Thyroid gland (tissue), 4 donors: Measurements from ENCODE around the gene ZSCAN2. TPM values are rescaled to one million over a fixed set of nuclear protein-coding genes. Genes with fewer than 3 reads are reported as not detected.

Source experiments
- DNase-seq, 2 donors: peaks; one replicate each; pipeline ENCODE4 v3.0.0-alpha.2; 2019
- H3K27ac ChIP-seq, 3 donors: fragments of 200-600 bp; sonication (generic); 1 replicate in 2 of 3; 2 replicates in 1 of 3; pipeline ENCODE4 v1.5.1; 2016 to 2019; ENCODE audit warnings: mild to moderate bottlenecking in 1 of 3, moderate library complexity in 1 of 3
- H3K27me3 ChIP-seq: fragments of 200-600 bp; sonication (generic); one replicate; pipeline ENCODE4 v1.5.1; 2019
- H3K36me3 ChIP-seq, 2 donors: fragments of 200-600 bp; sonication (generic); one replicate each; pipeline ENCODE4 v1.5.1; 2016 to 2019
- H3K4me1 ChIP-seq, 2 donors: fragments of 200-600 bp; sonication (generic); one replicate each; pipeline ENCODE4 v1.5.1; 2017 to 2019
- H3K4me3 ChIP-seq, 3 donors: fragments of 200-600 bp; sonication (generic); replicated peaks in 1 of 3; 1 replicate in 2 of 3; 2 replicates in 1 of 3; pipeline ENCODE4 v1.5.1; 2016; ENCODE audit warnings: mild to moderate bottlenecking in 1 of 3
- H3K9me3 ChIP-seq: fragments of 200-600 bp; sonication (generic); one replicate; pipeline ENCODE4 v1.5.1; 2017
- POLR2A ChIP-seq, 2 donors: fragments of 450-650 bp; IDR thresholded peaks; one replicate each; pipeline ENCODE4 v1.6.1; 2017; ENCODE audit warnings: antibody characterized with exemption in 2 of 2, mild to moderate bottlenecking in 2 of 2, moderate library complexity in 1 of 2
- WGBS, 2 donors: methylation state at CpG; one replicate each; pipeline ENCODE4 v1.1.5; 2017; 5-methylcytosine and 5-hydroxymethylcytosine counted together
- intact Hi-C: fragments of 100-400 bp; cut with DNase I; formaldehyde crosslinking; loops from one replicate; pipeline ENCODE4 v1.15.1; 2023
- total RNA-seq, 4 donors: library from RNA; depleted of rRNA; stranded (reverse); fragments of >200 nt; gene quantifications; one replicate each; pipeline ENCODE4 v1.2.3, GENCODE V29; 2016
- TF ChIP-seq, protein P1 (sequence below), 6 experiments: fragments of 200-600 bp in 3 of 6; fragments of 450-650 bp in 3 of 6; sonication (generic) in 3 of 6; IDR thresholded peaks; one replicate each; pipeline ENCODE4 v1.5.1; 2016 to 2019; ENCODE audit warnings: antibody characterized with exemption in 6 of 6, mild to moderate bottlenecking in 2 of 6, inconsistent platforms in 1 of 6, moderate library complexity in 1 of 6

ZSCAN2 gene
- total RNA-seq, 4 donors from 2014 or later: 9.1 to 22.7 (median 11.7) TPM

- no peak for DNase-seq
- intact Hi-C loops: no loop called here
- Histone ChIP-seq H3K4me3 (no peak overlapping the region), H3K36me3 (peaks cover 0 to 6% of the 10 kb centered on the region in 2 donors), H3K9me3 (no peaks in the 10 kb centered on the region), H3K27me3 (no peaks in the 10 kb centered on the region), H3K4me1 (peaks cover 5 to 8% of the 10 kb centered on the region in 2 donors), H3K27ac (no peak overlapping the region)
- 63 to 67% methylated on average over 2 of the region's 2 CpGs for WGBS, 2 donors
- no peak for TF ChIP-seq POLR2A (IDR thresholded peaks at IDR 0.05)
- TF ChIP-seq, protein P1, sequence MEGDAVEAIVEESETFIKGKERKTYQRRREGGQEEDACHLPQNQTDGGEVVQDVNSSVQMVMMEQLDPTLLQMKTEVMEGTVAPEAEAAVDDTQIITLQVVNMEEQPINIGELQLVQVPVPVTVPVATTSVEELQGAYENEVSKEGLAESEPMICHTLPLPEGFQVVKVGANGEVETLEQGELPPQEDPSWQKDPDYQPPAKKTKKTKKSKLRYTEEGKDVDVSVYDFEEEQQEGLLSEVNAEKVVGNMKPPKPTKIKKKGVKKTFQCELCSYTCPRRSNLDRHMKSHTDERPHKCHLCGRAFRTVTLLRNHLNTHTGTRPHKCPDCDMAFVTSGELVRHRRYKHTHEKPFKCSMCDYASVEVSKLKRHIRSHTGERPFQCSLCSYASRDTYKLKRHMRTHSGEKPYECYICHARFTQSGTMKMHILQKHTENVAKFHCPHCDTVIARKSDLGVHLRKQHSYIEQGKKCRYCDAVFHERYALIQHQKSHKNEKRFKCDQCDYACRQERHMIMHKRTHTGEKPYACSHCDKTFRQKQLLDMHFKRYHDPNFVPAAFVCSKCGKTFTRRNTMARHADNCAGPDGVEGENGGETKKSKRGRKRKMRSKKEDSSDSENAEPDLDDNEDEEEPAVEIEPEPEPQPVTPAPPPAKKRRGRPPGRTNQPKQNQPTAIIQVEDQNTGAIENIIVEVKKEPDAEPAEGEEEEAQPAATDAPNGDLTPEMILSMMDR (IDR thresholded peaks at IDR 0.05): no peak
Measured at GRCh38 chr15:84605554-84605882, 4.7 kb downstream of the ZSCAN2 start.

DNA sequence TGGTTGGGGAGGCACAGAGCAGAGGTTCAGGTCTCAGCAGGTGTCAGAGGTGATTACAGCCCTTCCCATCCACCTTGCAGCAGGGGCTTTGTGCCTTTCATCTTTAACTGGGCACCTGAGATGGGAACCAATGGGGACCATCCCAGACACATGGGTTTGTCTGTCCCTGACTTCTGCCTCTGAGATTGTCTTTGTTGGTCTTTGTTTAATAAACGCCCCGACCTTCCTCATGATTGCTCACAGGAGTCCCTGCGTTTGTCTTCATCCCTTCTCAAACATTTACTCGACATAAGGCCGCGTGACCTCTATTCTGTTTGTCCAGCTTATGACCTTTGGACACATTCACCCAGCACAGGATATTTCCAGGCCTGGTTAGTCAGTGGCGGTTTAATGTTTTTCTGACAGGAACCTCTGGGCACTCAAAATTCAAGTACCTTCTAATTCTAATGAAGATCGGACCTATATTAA lies 5.9 kb downstream of the ZSCAN2 start:
- H3K4me3 ChIP-seq: no peak overlapping the region
- no peak overlapping the region for H3K27ac ChIP-seq
- peaks cover 0 to 6% of the 10 kb centered on the region in 2 donors for H3K36me3 ChIP-seq
- intact Hi-C loops: no loop called here
- H3K27me3 ChIP-seq: no peaks in the 10 kb centered on the region
- H3K9me3 ChIP-seq: no peaks in the 10 kb centered on the region
- H3K4me1 ChIP-seq: peaks cover 0 to 5% of the 10 kb centered on the region in 2 donors
- WGBS, 2 donors: 89 to 90% methylated on average over 8 of the region's 8 CpGs
- DNase-seq: no peak
- no peak for TF ChIP-seq POLR2A (IDR thresholded peaks at IDR 0.05)
- TF ChIP-seq, protein P1 (IDR thresholded peaks at IDR 0.05): no peak

GRCh38 chr15:84608707-84609284 lies 8.0 kb downstream of the ZSCAN2 start:
- intact Hi-C loops: no loop called here
- H3K36me3 ChIP-seq: peaks cover 0 to 6% of the 10 kb centered on the region in 2 donors
- WGBS, 2 donors: 50 to 73% methylated on average over 1 of the region's 1 CpG

GRCh38 chr15:84609818-84610525 lies 9.2 kb downstream of the ZSCAN2 start:
- intact Hi-C loops: no loop called here
- TF ChIP-seq, protein P1 (IDR thresholded peaks at IDR 0.05): no peak
- no peak for TF ChIP-seq POLR2A (IDR thresholded peaks at IDR 0.05)
- Histone ChIP-seq H3K27ac (no peak overlapping the region), H3K36me3 (peaks cover 0 to 6% of the 10 kb centered on the region in 2 donors), H3K4me1 (peaks cover 0 to under 1% of the 10 kb centered on the region in 2 donors), H3K4me3 (no peak overlapping the region), H3K9me3 (no peaks in the 10 kb centered on the region), H3K27me3 (no peaks in the 10 kb centered on the region)
- no peak for DNase-seq
- WGBS, 2 donors: 83 to 85% methylated on average over 11 of the region's 11 CpGs

More at GRCh38 chr15:84608707-84609284, 8.0 kb downstream of the ZSCAN2 start:
- H3K27ac ChIP-seq: no peak overlapping the region
- no peaks in the 10 kb centered on the region for H3K27me3 ChIP-seq
- H3K9me3 ChIP-seq: no peaks in the 10 kb centered on the region
- no peak for DNase-seq
- no peak overlapping the region for H3K4me3 ChIP-seq
- H3K4me1 ChIP-seq: no peaks in the 10 kb centered on the region
- TF ChIP-seq POLR2A (IDR thresholded peaks at IDR 0.05): no peak
- TF ChIP-seq, protein P1 (IDR thresholded peaks at IDR 0.05): no peak

DNA sequence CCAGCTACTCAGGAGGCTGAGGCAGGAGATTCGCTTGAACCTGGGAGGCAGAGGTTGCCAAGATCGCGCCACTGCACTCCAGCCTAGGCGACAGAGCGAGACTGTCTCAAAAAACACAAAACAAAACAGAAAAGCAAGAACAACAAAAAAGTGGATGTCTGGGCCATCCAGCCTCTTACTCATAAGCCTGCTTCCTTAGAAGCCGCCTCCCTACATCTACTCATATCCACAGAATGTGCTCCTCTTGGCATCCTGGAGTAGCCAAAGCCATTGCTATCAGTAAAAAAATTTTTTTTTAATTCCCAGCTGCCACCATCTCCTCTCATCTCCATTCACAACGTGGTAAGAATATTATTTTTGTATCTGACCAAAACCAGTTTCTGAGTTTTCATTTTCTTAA lies 10.8 kb downstream of the ZSCAN2 start:
- peaks cover 0 to 9% of the 10 kb centered on the region in 2 donors for H3K4me1 ChIP-seq
- no peak for DNase-seq
- H3K27me3 ChIP-seq: no peaks in the 10 kb centered on the region
- peaks cover 0 to under 1% of the 10 kb centered on the region in 2 donors for H3K36me3 ChIP-seq
- 97 to 99% methylated on average over 7 of the region's 7 CpGs for WGBS, 2 donors
- no peaks in the 10 kb centered on the region for H3K9me3 ChIP-seq
- no peak overlapping the region for H3K27ac ChIP-seq
- TF ChIP-seq POLR2A (IDR thresholded peaks at IDR 0.05): no peak
- TF ChIP-seq, protein P1 (IDR thresholded peaks at IDR 0.05): no peak
- no peak overlapping the region for H3K4me3 ChIP-seq
- intact Hi-C loops: no loop called here
